GM19099 (cell line): ENCODE results near the gene H1-8.

Experiments
- POLR2A ChIP-seq: IDR thresholded peaks from 3 replicates; pipeline ENCODE4 v1.6.1; 2011; ENCODE audit warnings: low read depth; ENCODE audit not compliant: insufficient read length; ENCODE audit errors: extremely low read depth

The H1-8 gene

GRCh38 chr3:129559565-129560079, 16.6 kb downstream of the H1-8 start:
- no peak for TF ChIP-seq POLR2A

DNA sequence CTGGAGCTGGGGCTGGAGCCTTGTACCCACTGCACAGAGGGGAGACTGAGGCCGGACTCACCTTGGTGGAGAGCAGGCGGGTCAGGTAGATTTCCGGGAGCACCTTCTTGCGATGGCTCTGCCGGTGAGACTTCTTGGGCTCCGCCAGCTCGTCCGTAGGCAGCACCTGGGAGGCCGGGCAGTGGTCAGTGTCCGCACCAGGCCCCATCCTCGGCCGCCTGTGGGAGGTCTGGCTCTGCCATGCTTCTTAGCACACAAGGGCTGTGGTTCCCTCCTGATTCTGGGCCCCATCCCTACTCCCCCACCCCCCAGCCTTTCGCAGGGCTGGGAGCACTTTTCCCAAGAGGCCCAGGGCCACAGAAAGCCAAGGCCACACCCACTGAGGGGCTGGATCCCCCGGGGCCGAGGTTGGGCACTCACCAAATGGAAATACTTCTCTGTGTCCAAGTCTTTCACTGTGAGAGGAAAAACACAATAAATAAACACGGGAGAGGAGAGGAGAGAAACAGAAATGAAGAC, 17.4 kb downstream of the H1-8 start:
- TF ChIP-seq POLR2A = no peak

GRCh38 chr3:129560911-129561594, 18.1 kb downstream of the H1-8 start:
- TF ChIP-seq POLR2A = no peak

- TF ChIP-seq POLR2A = no peak
Observed at GRCh38 chr3:129561619-129562248, 18.8 kb downstream of the H1-8 start.

DNA sequence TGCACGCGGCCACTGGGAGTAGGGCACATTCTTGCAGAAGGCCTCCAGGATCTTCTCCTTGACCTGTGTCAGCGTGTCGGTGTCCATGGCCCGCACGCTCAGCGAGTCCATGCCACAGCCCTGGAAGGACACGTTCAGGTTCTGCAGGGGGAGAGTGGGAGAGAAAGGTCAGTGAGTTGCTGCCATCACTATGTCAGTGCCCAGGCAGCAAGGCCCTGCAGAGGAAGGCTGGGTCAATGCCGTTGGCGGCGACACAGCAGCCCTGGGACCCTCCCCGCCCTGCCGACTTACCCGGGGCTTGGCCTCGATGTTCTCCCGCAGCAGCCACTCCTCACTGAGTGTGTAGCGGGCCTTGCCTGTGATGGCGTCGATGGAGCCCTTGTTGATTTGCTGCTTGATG, 19.8 kb downstream of the H1-8 start:
- TF ChIP-seq POLR2A = no peak

GRCh38 chr3:129563332-129563731, 20.4 kb downstream of the H1-8 start:
- no peak for TF ChIP-seq POLR2A

DNA sequence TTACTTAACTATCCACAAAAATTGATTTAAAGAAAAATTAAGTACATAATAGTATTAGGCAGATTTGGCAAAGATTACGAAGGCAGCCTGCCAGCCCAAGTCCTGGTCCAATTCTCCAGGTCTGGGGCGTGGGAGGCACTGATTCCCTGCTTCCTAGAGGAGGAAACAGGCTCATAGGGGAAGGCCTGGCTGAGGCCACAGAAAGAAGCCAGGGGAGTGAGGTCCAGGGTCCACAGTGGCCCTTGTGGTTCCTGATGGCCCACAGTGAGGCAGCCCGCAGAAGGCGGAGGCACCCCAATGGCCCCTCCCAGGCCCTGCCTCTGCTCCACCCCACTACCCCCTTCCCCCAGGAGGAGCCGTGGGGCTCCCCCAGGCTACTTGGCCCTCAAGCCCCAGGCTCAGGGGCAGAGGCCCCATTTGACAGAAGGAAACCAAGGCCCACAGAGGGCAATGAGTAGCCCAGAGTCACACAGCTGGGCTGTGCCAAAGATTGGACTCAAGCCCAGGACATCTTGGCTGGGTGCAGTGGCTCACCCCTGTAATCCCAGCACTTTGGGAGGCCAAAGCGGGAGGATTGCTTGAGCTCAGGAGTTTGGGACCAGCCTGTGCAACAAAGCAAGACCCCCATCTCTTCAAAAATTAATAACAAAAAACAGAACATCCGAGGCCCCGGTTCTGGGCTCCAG, 21.0 kb downstream of the H1-8 start:
- no peak for TF ChIP-seq POLR2A

- TF ChIP-seq POLR2A = no peak
Observed at GRCh38 chr3:129564981-129565644, 22.1 kb downstream of the H1-8 start.

GRCh38 chr3:129565902-129566301, 22.9 kb downstream of the H1-8 start:
- TF ChIP-seq POLR2A = no peak

DNA sequence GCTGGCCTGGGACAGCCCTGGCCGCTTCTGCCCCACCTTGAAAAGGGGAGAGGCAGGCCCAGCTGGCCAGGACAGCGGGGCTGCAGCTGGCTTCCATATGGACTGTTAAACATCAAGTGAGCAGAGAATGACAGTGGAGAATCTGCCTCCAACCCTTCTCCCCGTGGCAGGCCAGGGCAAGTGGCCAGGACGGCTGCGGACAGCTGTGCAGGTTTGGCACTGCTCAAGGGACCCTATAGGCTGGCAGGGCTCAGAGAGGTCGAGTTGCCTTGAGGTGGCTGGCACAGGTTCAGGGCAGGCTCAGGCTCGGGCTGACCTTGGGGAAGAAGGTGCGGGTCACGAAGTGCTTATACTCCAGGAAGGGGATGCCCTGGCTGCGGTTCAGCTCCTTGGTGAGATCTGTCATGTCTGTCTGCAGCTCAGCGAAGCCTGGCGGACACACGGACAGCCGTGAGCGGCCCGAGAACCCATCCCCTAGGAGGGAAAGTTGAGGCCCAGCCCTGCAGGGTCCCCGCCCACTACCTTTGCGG, 24.3 kb downstream of the H1-8 start:
- no peak for TF ChIP-seq POLR2A

DNA sequence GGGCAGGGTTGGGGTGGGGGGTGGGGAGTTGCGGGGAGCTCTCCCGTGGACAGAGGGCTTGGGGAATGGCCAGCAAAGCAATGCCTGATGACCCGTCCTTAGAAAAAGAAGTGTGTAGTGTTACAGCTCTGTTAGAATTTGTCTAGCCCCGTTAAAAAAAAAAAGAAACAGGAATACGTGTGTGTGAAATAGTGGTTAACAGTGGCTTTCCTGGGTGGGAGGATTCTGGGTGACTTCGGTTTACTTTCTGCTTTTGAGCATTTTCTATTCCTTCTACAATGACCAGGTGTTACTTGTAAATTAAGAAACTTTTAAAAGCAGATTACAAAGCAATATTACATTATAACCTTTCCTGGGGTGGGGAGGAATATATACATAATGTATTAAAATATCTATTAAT, 25.0 kb downstream of the H1-8 start:
- TF ChIP-seq POLR2A = no peak

DNA sequence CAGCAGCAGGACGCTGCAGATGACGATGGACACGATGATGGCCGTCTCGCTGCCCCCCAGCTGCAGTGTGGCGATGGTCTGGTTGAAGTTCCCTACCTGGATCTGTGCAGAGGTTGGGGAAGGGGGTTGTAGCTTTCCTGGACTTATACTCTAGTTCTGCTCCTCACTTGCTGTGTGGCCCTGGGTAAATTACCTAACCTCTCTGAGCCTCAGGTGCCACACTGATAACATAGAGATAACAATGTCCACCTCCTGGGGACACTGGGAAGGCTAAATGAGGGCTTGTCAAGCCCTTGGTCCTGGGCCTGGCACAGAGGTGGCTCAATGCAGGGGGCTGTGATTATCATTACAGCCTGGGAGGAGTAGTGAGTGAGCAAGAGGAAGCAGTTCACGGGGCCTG, 26.9 kb downstream of the H1-8 start:
- no peak for TF ChIP-seq POLR2A

DNA sequence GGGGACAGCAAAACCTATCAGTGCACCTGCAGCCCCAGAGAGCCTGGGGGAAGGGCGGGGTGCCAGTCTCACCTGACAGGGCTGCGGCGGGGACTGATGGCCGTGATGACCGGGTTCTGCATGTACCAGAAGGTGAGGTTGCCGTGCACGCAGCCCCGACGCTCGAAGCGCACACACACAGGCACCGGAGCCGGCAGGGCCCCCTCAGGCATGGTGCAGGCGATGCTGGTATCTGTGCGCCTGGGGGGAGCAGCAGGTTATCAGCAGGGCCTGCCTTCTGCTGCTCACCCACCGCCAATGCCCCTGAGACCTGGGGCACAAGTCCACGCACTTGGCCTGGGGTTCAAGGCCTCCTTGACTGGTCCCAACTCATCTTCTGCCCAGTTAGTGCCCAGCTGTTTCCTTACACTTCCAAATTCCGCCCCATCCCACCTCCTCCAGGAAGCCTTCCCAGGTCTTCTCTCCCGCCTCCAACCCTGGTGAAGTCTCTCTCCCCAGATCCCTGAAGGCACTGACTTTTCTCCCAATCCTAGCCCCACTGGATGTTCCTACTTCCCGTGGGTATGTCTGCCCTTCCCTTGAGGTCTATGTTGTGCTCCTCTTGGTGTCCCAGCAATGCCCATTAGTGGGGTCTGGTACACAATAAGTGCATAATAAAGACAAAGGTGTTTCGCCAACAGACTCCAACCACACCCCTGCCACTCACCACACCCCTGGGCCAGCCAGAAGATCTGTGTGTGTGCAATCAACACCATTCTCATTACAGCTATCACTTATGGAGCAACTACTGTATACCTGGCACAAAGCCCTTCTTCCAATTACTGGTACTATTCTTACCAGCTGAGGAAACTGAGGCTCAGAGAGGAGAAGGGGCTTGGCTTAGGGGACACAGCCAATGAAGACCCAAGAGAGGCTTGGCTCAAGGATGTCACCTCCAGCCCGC, 28.9 kb downstream of the H1-8 start:
- TF ChIP-seq POLR2A = no peak

GRCh38 chr3:129572603-129573002, 29.6 kb downstream of the H1-8 start:
- TF ChIP-seq POLR2A = no peak
